Naive B cell (primary cell): ENCODE data around the gene NENF. TPM values are rescaled to one million over a fixed set of nuclear protein-coding genes. Genes with fewer than 3 reads are reported as not detected.

Source experiments
- ATAC-seq, 2 donors: fragments of 150-1000 bp; cut with Tn5 transposase; 2 replicates each; pipeline ENCODE4 v1.10.0; 2021; ENCODE audit warnings: low read depth in 2 of 2, mild to moderate bottlenecking in 2 of 2, moderate library complexity in 2 of 2
- DNase-seq: peaks from one replicate; pipeline ENCODE4 v3.0.0; 2022
- H3K27ac Mint-ChIP-seq, 6 donors: one replicate each; pipeline ENCODE4 v1.8.0; 2020 to 2022; ENCODE audit warnings: mild to moderate bottlenecking in 6 of 6, mixed read lengths in 6 of 6, moderate library complexity in 5 of 6, inconsistent platforms in 2 of 6
- H3K27me3 Mint-ChIP-seq, 3 donors: one replicate each; pipeline ENCODE4 v1.8.0; 2021 to 2022; ENCODE audit warnings: mixed read lengths in 3 of 3, mild to moderate bottlenecking in 1 of 3
- H3K36me3 Mint-ChIP-seq, 2 donors: one replicate each; pipeline ENCODE4 v1.8.0; 2020 to 2022; ENCODE audit warnings: mixed read lengths in 2 of 2, inconsistent platforms in 1 of 2, mild to moderate bottlenecking in 1 of 2
- H3K4me1 Mint-ChIP-seq, 3 donors: one replicate each; pipeline ENCODE4 v1.8.0; 2020 to 2022; ENCODE audit warnings: mixed read lengths in 3 of 3, inconsistent platforms in 1 of 3, mild to moderate bottlenecking in 1 of 3, moderate library complexity in 1 of 3
- H3K4me3 Mint-ChIP-seq, 8 donors: one replicate each; pipeline ENCODE4 v1.8.0; 2020 to 2022; ENCODE audit warnings: mild to moderate bottlenecking in 8 of 8, mixed read lengths in 8 of 8, moderate library complexity in 8 of 8, inconsistent platforms in 2 of 8
- H3K9me3 Mint-ChIP-seq, 7 donors: one replicate each; pipeline ENCODE4 v1.8.0; 2020 to 2022; ENCODE audit warnings: mixed read lengths in 7 of 7, mild to moderate bottlenecking in 5 of 7, inconsistent platforms in 2 of 7, moderate library complexity in 1 of 7
- polyA plus RNA-seq, 6 donors: library from polyadenylated mRNA; unstranded; fragments of 300-500 nt; fragmentation: Illumina TruSeq; gene quantifications; one replicate each; pipeline ENCODE4 v1.2.3, GENCODE V29; 2021; ENCODE audit warnings: low read depth in 6 of 6

NENF gene
- polyA plus RNA-seq, 6 donors from 2014 or later = 31.7 to 93.4 (median 64.3) TPM

GRCh38 chr1:212437179-212437798 is 4.6 kb downstream of the NENF start:
- ATAC-seq = no peak
- H3K27me3 Mint-ChIP-seq = no peaks in the 10 kb centered on the region
- peaks cover 20 to 30% (median 23%) of the 10 kb centered on the region in 3 donors for H3K4me1 Mint-ChIP-seq
- DNase-seq = no peak
- H3K9me3 Mint-ChIP-seq = no peaks in the 10 kb centered on the region
- no peak overlapping the region for H3K4me3 Mint-ChIP-seq
- H3K36me3 Mint-ChIP-seq = no peaks in the 10 kb centered on the region
- H3K27ac Mint-ChIP-seq = peak overlapping the region in 1 of 6 donors; percentile 47

GRCh38 chr1:212438831-212439237 is 6.1 kb downstream of the NENF start:
- Mint-ChIP-seq H3K27me3 (no peaks in the 10 kb centered on the region), H3K4me3 (no peak overlapping the region), H3K4me1 (peaks cover 14 to 22% (median 15%) of the 10 kb centered on the region in 3 donors), H3K36me3 (no peaks in the 10 kb centered on the region), H3K9me3 (no peaks in the 10 kb centered on the region), H3K27ac (peak overlapping the region in 1 of 6 donors; percentile 58)
- DNase-seq = no peak
- ATAC-seq = no peak

DNA sequence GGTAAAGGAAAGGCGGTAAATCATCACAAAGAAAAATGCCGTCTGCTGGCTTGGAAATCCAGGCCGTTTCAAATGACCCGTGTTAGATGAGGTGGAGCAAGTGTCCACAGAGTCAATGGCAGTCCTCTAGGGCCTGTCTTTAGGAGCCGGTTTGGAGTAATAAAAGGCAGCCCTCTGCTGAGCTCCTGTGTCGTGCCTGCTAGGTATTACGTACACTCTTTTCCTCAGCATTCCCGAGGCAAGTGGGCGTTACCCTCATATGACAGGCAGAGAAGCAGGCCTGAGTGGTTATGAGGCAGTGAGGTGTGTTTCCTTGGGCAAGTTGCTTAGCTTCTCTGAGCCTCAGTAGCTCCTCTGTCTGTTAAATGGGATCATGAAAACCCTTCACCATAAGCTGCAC is 7.7 kb downstream of the NENF start:
- peaks cover 5 to 13% (median 7%) of the 10 kb centered on the region in 3 donors for H3K4me1 Mint-ChIP-seq
- no peaks in the 10 kb centered on the region for H3K27me3 Mint-ChIP-seq
- H3K9me3 Mint-ChIP-seq = no peaks in the 10 kb centered on the region
- ATAC-seq (no peak), DNase-seq (no peak)
- peak overlapping the region in 1 of 6 donors; percentile 78 for H3K27ac Mint-ChIP-seq
- H3K36me3 Mint-ChIP-seq = no peaks in the 10 kb centered on the region
- H3K4me3 Mint-ChIP-seq = no peak overlapping the region

DNA sequence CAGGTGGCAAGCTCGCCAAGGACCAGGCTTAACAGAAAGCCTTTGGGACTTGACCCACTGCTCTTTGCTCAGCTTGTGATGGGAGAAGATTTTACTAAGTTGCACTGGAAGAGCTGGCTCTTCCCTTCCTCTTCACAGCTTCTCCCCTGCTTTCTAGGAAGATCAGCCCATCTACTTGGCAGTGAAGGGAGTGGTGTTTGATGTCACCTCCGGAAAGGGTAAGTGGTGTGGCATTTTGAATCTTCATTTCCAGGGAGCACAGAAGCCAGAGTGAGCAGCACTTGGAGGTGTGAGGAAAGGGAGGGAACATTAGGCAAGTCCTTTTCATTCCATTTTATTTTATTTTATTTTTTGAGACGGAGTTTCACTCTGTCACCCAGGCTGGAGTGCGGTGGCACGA is 9.7 kb downstream of the NENF start:
- no peaks in the 10 kb centered on the region for H3K27me3 Mint-ChIP-seq
- ATAC-seq = no peak

DNA sequence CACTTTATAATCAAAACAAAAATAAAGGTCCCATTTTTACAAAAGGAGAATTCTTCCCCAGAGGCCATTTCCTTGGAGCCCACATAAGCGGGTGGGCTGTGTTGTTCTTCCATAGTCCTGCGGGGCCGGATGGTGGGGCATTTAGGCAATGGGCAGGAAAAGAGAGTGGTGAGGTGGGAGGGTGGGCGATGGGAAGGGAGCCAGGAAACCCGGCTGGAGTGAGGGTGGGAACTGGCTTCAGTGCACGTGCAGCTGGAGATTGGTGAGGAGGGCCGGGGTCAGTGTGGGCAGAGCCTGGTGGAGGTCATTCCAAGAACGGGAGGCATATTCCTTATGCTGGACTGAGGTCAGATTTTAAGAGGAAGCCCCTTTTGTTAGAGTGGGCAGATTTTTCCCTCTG is 13.6 kb downstream of the NENF start:
- ATAC-seq (no peak), DNase-seq (no peak)
- peaks cover 0 to 3% (median 0%) of the 10 kb centered on the region in 3 donors for H3K4me1 Mint-ChIP-seq
- no peak overlapping the region for H3K27ac Mint-ChIP-seq
- H3K9me3 Mint-ChIP-seq = no peaks in the 10 kb centered on the region
- no peaks in the 10 kb centered on the region for H3K36me3 Mint-ChIP-seq
- H3K27me3 Mint-ChIP-seq = no peaks in the 10 kb centered on the region
- no peak overlapping the region for H3K4me3 Mint-ChIP-seq

More for the DNA sequence above, 9.7 kb downstream of the NENF start:
- Mint-ChIP-seq H3K27ac (no peak overlapping the region), H3K4me3 (no peak overlapping the region), H3K4me1 (peaks cover 5 to 13% (median 7%) of the 10 kb centered on the region in 3 donors), H3K9me3 (no peaks in the 10 kb centered on the region), H3K36me3 (no peaks in the 10 kb centered on the region)
- no peak for DNase-seq

DNA sequence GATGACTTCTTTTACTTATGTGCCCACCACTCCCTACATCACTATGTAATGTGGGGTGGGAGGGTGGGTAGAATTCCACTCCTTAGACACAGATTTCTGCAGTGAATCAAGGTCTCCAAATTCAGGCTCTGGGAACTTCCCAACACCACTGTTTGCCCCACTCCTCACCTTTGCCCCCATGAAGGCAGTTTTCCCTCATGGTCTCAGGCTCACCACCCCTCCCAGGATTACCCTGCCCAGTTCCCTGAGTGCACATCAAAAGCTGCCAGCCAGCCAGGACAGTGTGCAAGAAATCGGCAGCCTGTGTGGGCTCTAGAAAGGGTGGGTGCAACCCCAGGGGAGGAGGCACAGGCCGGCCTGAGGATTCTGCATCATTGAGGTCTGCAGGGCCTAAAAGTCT is 14.8 kb downstream of the NENF start:
- H3K36me3 Mint-ChIP-seq = no peaks in the 10 kb centered on the region
- H3K4me3 Mint-ChIP-seq = no peak overlapping the region
- peaks cover 0 to 2% (median 0%) of the 10 kb centered on the region in 3 donors for H3K4me1 Mint-ChIP-seq
- no peak for ATAC-seq
- DNase-seq = no peak
- H3K27me3 Mint-ChIP-seq = no peaks in the 10 kb centered on the region
- no peaks in the 10 kb centered on the region for H3K9me3 Mint-ChIP-seq
- H3K27ac Mint-ChIP-seq = no peak overlapping the region

DNA sequence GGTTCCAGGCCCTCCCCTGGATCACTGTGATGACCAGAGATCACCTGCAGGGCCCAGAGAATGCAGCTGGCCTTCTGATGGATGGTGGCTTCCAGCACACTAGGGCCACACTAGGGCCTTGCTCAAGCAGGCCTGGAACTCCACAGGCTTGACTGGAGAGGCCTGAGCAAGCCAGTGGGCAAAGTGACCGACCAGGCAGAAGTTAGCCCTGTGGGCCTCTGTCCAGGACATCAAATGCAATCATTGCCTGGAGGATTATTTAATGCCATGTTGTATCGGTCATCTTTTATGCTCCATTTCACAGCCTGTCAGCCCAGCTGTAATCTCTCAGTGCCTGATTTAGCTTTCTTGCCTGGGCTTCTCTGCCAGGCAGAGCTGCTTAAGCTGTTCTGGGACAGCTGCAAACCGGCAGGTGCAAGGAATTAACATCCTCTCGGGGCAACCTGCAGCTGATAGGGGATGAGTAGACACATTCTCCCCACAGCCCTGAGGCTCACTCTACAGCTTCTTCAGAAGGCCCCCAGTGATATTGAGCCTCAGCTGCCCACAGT is 17.7 kb downstream of the NENF start:
- Mint-ChIP-seq H3K9me3 (no peaks in the 10 kb centered on the region), H3K36me3 (no peaks in the 10 kb centered on the region), H3K4me1 (peaks cover 0 to 6% (median 3%) of the 10 kb centered on the region in 3 donors), H3K27ac (peak overlapping the region in 1 of 6 donors; percentile 44), H3K4me3 (no peak overlapping the region), H3K27me3 (no peaks in the 10 kb centered on the region)
- DNase-seq = no peak
- no peak for ATAC-seq

DNA sequence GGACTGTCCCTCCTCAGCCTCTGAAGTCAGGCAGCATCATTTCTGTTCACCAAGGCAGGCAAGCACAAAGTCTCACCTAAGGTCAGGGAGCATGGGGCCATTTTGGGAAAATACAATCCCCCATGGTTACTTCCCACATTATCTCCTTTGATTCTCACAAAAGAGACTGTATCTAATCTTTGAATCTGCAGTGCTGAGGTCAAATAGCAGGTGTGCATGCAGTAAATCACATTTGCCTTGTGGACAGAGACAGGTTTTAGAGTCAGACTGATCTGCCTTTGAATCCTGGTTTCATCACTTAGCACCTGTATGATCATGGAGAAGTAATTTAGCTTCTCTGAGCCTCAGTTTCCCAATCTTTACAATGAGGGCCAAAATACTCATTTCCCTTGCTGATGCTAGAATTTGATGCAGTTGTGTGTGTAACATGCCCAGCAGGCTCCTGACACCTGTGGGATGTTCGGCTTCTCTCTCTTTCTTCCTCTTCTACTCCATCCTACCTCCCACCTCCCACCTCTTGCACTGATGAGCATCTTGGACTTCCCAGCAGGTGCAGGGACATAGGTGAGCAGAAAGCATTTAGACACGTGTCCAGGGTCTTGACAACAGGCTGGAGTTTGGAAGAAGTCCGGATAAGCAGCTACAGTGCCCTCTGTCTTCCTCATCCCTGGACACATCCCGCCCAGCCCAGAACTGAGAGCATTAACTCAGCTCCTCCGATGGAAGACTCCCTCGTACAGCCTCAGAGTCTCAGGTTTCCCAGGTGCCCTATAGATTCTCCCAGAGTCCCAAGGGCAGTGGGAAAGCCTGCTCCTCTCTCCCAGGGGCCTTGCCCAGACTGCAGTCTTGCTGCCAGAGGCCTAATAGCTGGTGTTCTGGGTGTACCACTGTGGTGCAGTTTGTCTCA is 18.9 kb downstream of the NENF start:
- Mint-ChIP-seq H3K4me3 (no peak overlapping the region), H3K27ac (peak overlapping the region in 2 of 6 donors; percentile 17 to 28), H3K4me1 (peaks cover 3 to 7% (median 6%) of the 10 kb centered on the region in 3 donors), H3K27me3 (no peaks in the 10 kb centered on the region), H3K36me3 (no peaks in the 10 kb centered on the region), H3K9me3 (no peaks in the 10 kb centered on the region)
- DNase-seq (no peak), ATAC-seq (no peak)

- Mint-ChIP-seq H3K27ac (peak overlapping the region in 1 of 6 donors; percentile 63), H3K36me3 (no peaks in the 10 kb centered on the region), H3K4me3 (peak overlapping the region in 2 of 8 donors; percentile 54 to 65), H3K4me1 (peaks cover 3 to 7% (median 6%) of the 10 kb centered on the region in 3 donors), H3K27me3 (no peaks in the 10 kb centered on the region), H3K9me3 (no peaks in the 10 kb centered on the region)
- DNase-seq (no peak), ATAC-seq (no peak)
Measured at GRCh38 chr1:212452323-212453155, 19.8 kb downstream of the NENF start.

- no peak for ATAC-seq
- Mint-ChIP-seq H3K27ac (peak overlapping the region in 1 of 6 donors; percentile 63), H3K9me3 (no peaks in the 10 kb centered on the region)
Measured at GRCh38 chr1:212453156-212453857, 20.6 kb downstream of the NENF start.

DNA sequence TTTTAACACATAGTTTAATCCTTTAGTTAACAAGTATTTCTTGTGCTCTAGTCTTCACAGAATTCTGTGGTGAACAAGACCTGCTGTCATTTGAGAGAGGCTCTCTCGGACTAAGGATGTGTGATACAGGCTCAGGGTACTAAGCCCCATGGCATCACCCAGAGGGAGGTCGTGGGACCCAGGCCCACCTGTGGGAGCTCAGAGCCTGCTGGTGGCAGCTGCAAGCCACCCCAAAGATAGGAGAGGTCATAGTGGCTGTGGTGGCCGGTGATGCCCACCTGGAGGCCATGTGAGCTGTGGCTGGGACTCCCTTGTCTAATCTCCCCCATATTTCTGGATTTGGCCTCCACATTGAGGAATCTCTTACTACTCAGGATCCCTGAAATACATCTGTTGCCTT is 22.0 kb downstream of the NENF start:
- no peak overlapping the region for H3K27ac Mint-ChIP-seq
- no peaks in the 10 kb centered on the region for H3K27me3 Mint-ChIP-seq
- DNase-seq (no peak), ATAC-seq (no peak)
- no peaks in the 10 kb centered on the region for H3K9me3 Mint-ChIP-seq
- H3K4me3 Mint-ChIP-seq = no peak overlapping the region
- peaks cover 6 to 10% (median 8%) of the 10 kb centered on the region in 3 donors for H3K4me1 Mint-ChIP-seq
- no peaks in the 10 kb centered on the region for H3K36me3 Mint-ChIP-seq

More at GRCh38 chr1:212453156-212453857, 20.6 kb downstream of the NENF start:
- Mint-ChIP-seq H3K36me3 (no peaks in the 10 kb centered on the region), H3K4me3 (peak overlapping the region in 1 of 8 donors; percentile 65), H3K27me3 (no peaks in the 10 kb centered on the region), H3K4me1 (peaks cover 4 to 7% (median 6%) of the 10 kb centered on the region in 3 donors)
- DNase-seq = no peak

DNA sequence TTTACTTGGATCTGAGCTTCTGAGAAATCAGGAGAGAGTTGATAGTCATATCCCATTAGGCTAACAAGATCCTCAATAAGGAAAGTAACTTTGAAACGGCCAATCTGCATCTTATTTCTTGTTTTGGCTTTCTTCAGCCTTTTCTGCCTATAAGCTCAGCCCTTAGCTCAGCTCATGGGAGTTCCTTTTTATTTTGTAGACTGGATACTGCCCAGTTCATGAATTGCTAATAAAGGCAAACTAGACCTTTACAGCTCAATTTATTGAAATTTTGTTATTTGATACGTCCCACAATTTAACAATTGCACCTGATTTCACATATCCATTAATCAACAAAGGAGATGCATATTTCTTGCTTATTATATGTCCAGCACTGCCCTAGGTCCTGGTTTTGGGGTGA is 22.7 kb downstream of the NENF start:
- Mint-ChIP-seq H3K36me3 (no peaks in the 10 kb centered on the region), H3K27ac (no peak overlapping the region), H3K27me3 (no peaks in the 10 kb centered on the region), H3K9me3 (no peaks in the 10 kb centered on the region), H3K4me3 (no peak overlapping the region), H3K4me1 (peaks cover 6 to 10% (median 8%) of the 10 kb centered on the region in 3 donors)
- DNase-seq (no peak), ATAC-seq (no peak)
